Measurements from ENCODE around the gene MYO3A. TPM values are rescaled to one million over a fixed set of nuclear protein-coding genes. Genes with fewer than 3 reads are reported as not detected.

MYO3A gene
- total RNA-seq, 1 experiment from 2014 or later = not detected

- DNase-seq (ENCODE audit: low read depth) = no peak
These were observed 280.0 kb downstream of the MYO3A start for GRCh38 chr10:26214004-26214403.

- no peak for DNase-seq (ENCODE audit: low read depth)
These were observed 280.7 kb downstream of the MYO3A start for GRCh38 chr10:26214551-26215395.

GRCh38 chr10:26215396-26215934 is 281.4 kb downstream of the MYO3A start:
- no peak for DNase-seq (ENCODE audit: low read depth)

- no peak for DNase-seq (ENCODE audit: low read depth)
These were observed 282.0 kb downstream of the MYO3A start for GRCh38 chr10:26215935-26216584.

GRCh38 chr10:26216585-26217395 is 282.8 kb downstream of the MYO3A start, which contains the start of gene GAD2:
GAD2 (plus strand) TSS chr10:26216774; CDS start chr10:26216810, 36 bp downstream.
- no peak for DNase-seq (ENCODE audit: low read depth)

GRCh38 chr10:26217396-26218086 is 283.5 kb downstream of the MYO3A start:
- no peak for DNase-seq (ENCODE audit: low read depth)

- DNase-seq (ENCODE audit: low read depth) = no peak
These were observed 285.6 kb downstream of the MYO3A start for GRCh38 chr10:26219676-26220075.

- DNase-seq (ENCODE audit: low read depth) = no peak
These were observed 286.9 kb downstream of the MYO3A start for GRCh38 chr10:26220901-26221300.

GRCh38 chr10:26221541-26221940 is 287.5 kb downstream of the MYO3A start:
- DNase-seq (ENCODE audit: low read depth) = no peak

GRCh38 chr10:26222563-26222962 is 288.5 kb downstream of the MYO3A start:
- DNase-seq (ENCODE audit: low read depth) = no peak

- no peak for DNase-seq (ENCODE audit: low read depth)
These were observed 291.3 kb downstream of the MYO3A start for GRCh38 chr10:26225322-26225721.

- DNase-seq (ENCODE audit: low read depth) = no peak
These were observed 293.8 kb downstream of the MYO3A start for GRCh38 chr10:26227786-26228185.

GRCh38 chr10:26232174-26232573 is 298.1 kb downstream of the MYO3A start:
- DNase-seq (ENCODE audit: low read depth) = no peak

GRCh38 chr10:26235761-26236160 is 301.7 kb downstream of the MYO3A start:
- no peak for DNase-seq (ENCODE audit: low read depth)

GRCh38 chr10:26238378-26238777 is 304.3 kb downstream of the MYO3A start:
- DNase-seq (ENCODE audit: low read depth) = no peak

GRCh38 chr10:26242706-26243350 is 308.8 kb downstream of the MYO3A start:
- DNase-seq (ENCODE audit: low read depth) = no peak

- no peak for DNase-seq (ENCODE audit: low read depth)
These were observed 309.3 kb downstream of the MYO3A start for GRCh38 chr10:26243351-26243720.

- DNase-seq (ENCODE audit: low read depth) = no peak
These were observed 315.7 kb downstream of the MYO3A start for GRCh38 chr10:26249681-26250080.

GRCh38 chr10:26251925-26252324 is 317.9 kb downstream of the MYO3A start:
- no peak for DNase-seq (ENCODE audit: low read depth)

- no peak for DNase-seq (ENCODE audit: low read depth)
These were observed 320.6 kb downstream of the MYO3A start for GRCh38 chr10:26254616-26255015.

- no peak for DNase-seq (ENCODE audit: low read depth)
These were observed 325.3 kb downstream of the MYO3A start for GRCh38 chr10:26259341-26259740.

Data from LHCN-M2 (cell line).